Activated naive CD8-positive, alpha-beta T cell treated with anti-CD3 and anti-CD28 coated beads, Interleukin-2, amount 10 ng/mL, durations not matched to agents 7 days and 5 days (primary cell): ENCODE measurements around the gene CGNL1. TPM values are rescaled to one million over a fixed set of nuclear protein-coding genes. Genes with fewer than 3 reads are reported as not detected.

Experiments
- ATAC-seq: fragments of 150-1000 bp; cut with Tn5 transposase; one replicate; pipeline ENCODE4 v1.10.0; 2021; ENCODE audit warnings: low read depth, moderate library complexity
- POLR2A ChIA-PET: fragments of 350-600 bp; sonication (Branson Sonifier 250); formaldehyde crosslinking; loops from one replicate; lab custom pipeline; 2021; ENCODE audit warnings: antibody characterized with exemption; lab: Charles Lee
- DNase-seq: peaks from one replicate; pipeline ENCODE4 v3.0.0; 2021
- H3K27ac Mint-ChIP-seq: one replicate; pipeline ENCODE4 v1.8.0; 2022; ENCODE audit warnings: mild to moderate bottlenecking, mixed read lengths
- H3K27me3 Mint-ChIP-seq: one replicate; pipeline ENCODE4 v1.8.0; 2022; ENCODE audit warnings: mild to moderate bottlenecking, moderate library complexity, mixed read lengths
- H3K36me3 Mint-ChIP-seq: one replicate; pipeline ENCODE4 v1.8.0; 2021; ENCODE audit warnings: mild to moderate bottlenecking, mixed read lengths
- H3K4me1 Mint-ChIP-seq: one replicate; pipeline ENCODE4 v1.8.0; 2021; ENCODE audit warnings: mixed read lengths
- H3K4me3 Mint-ChIP-seq: one replicate; pipeline ENCODE4 v1.8.0; 2022; ENCODE audit warnings: mild to moderate bottlenecking, moderate library complexity, mixed read lengths
- H3K9me3 Mint-ChIP-seq: one replicate; pipeline ENCODE4 v1.8.0; 2021; ENCODE audit warnings: mixed read lengths
- total RNA-seq, 2 experiments: library from RNA; stranded (reverse); gene quantifications; one replicate each; pipeline ENCODE4 v1.2.3, GENCODE V29; 2021

Gene CGNL1
- total RNA-seq, 2 experiments from 2014 or later = not detected

- Mint-ChIP-seq H3K36me3 (no peaks in the 10 kb centered on the region), H3K9me3 (peaks cover 2% of the 10 kb centered on the region), H3K4me1 (no peaks in the 10 kb centered on the region), H3K27me3 (peaks cover 6% of the 10 kb centered on the region), H3K27ac (no peak overlapping the region), H3K4me3 (no peak overlapping the region)
- DNase-seq = no peak
- no peak for ATAC-seq
- POLR2A ChIA-PET = no interaction called here
Measured at GRCh38 chr15:57385923-57386390, 9.7 kb downstream of the CGNL1 start.

- peaks cover 2% of the 10 kb centered on the region for H3K9me3 Mint-ChIP-seq
- no peak overlapping the region for H3K27ac Mint-ChIP-seq
- peaks cover 7% of the 10 kb centered on the region for H3K27me3 Mint-ChIP-seq
- no peaks in the 10 kb centered on the region for H3K36me3 Mint-ChIP-seq
- DNase-seq = no peak
- no peak overlapping the region for H3K4me3 Mint-ChIP-seq
- no peaks in the 10 kb centered on the region for H3K4me1 Mint-ChIP-seq
- ATAC-seq = no peak
- POLR2A ChIA-PET = no interaction called here
Measured at GRCh38 chr15:57386976-57387375, 10.7 kb downstream of the CGNL1 start.

GRCh38 chr15:57387564-57388076 is 11.3 kb downstream of the CGNL1 start:
- peaks cover 8% of the 10 kb centered on the region for H3K27me3 Mint-ChIP-seq
- DNase-seq = no peak
- no peaks in the 10 kb centered on the region for H3K36me3 Mint-ChIP-seq
- no peak for ATAC-seq
- POLR2A ChIA-PET = no interaction called here
- H3K9me3 Mint-ChIP-seq = peaks cover 2% of the 10 kb centered on the region
- no peak overlapping the region for H3K4me3 Mint-ChIP-seq
- H3K27ac Mint-ChIP-seq = no peak overlapping the region
- H3K4me1 Mint-ChIP-seq = no peaks in the 10 kb centered on the region

- Mint-ChIP-seq H3K9me3 (peaks cover 2% of the 10 kb centered on the region), H3K4me1 (no peaks in the 10 kb centered on the region), H3K4me3 (no peak overlapping the region), H3K36me3 (no peaks in the 10 kb centered on the region), H3K27me3 (peaks cover 6% of the 10 kb centered on the region), H3K27ac (no peak overlapping the region)
- POLR2A ChIA-PET = no interaction called here
- DNase-seq (no peak), ATAC-seq (no peak)
Measured at GRCh38 chr15:57388464-57388863, 12.2 kb downstream of the CGNL1 start.

- POLR2A ChIA-PET = no interaction called here
- no peak for DNase-seq
- Mint-ChIP-seq H3K9me3 (peaks cover 2% of the 10 kb centered on the region), H3K27me3 (peaks cover 6% of the 10 kb centered on the region), H3K27ac (no peak overlapping the region), H3K36me3 (no peaks in the 10 kb centered on the region), H3K4me3 (no peak overlapping the region), H3K4me1 (no peaks in the 10 kb centered on the region)
- ATAC-seq = no peak
Measured at GRCh38 chr15:57389991-57390390, 13.7 kb downstream of the CGNL1 start.

GRCh38 chr15:57390583-57390982 is 14.3 kb downstream of the CGNL1 start:
- no peak for ATAC-seq
- POLR2A ChIA-PET = no interaction called here
- Mint-ChIP-seq H3K36me3 (no peaks in the 10 kb centered on the region), H3K27ac (no peak overlapping the region), H3K9me3 (peaks cover 2% of the 10 kb centered on the region), H3K4me3 (no peak overlapping the region), H3K4me1 (no peaks in the 10 kb centered on the region), H3K27me3 (peaks cover 6% of the 10 kb centered on the region)
- no peak for DNase-seq

GRCh38 chr15:57391537-57391936 is 15.2 kb downstream of the CGNL1 start:
- Mint-ChIP-seq H3K27me3 (peaks cover 6% of the 10 kb centered on the region), H3K27ac (no peak overlapping the region), H3K4me1 (no peaks in the 10 kb centered on the region), H3K9me3 (peaks cover 2% of the 10 kb centered on the region), H3K36me3 (no peaks in the 10 kb centered on the region), H3K4me3 (no peak overlapping the region)
- POLR2A ChIA-PET = interaction anchor here (0.6 kb wide), 1 partner anchor 837 kb away, joined by 4 read pairs; no protein-coding TSS in a partner anchor
- ATAC-seq (no peak), DNase-seq (no peak)

GRCh38 chr15:57393061-57393460 is 16.8 kb downstream of the CGNL1 start:
- peaks cover 2% of the 10 kb centered on the region for H3K9me3 Mint-ChIP-seq
- H3K4me1 Mint-ChIP-seq = no peaks in the 10 kb centered on the region
- DNase-seq (no peak), ATAC-seq (no peak)
- peaks cover 7% of the 10 kb centered on the region for H3K27me3 Mint-ChIP-seq
- no peak overlapping the region for H3K27ac Mint-ChIP-seq
- no peak overlapping the region for H3K4me3 Mint-ChIP-seq
- POLR2A ChIA-PET = no interaction called here
- H3K36me3 Mint-ChIP-seq = no peaks in the 10 kb centered on the region

- Mint-ChIP-seq H3K27ac (no peak overlapping the region), H3K4me3 (no peak overlapping the region), H3K4me1 (no peaks in the 10 kb centered on the region), H3K9me3 (peaks cover under 1% of the 10 kb centered on the region), H3K27me3 (peaks cover 11% of the 10 kb centered on the region), H3K36me3 (no peaks in the 10 kb centered on the region)
- ATAC-seq (no peak), DNase-seq (no peak)
- POLR2A ChIA-PET = no interaction called here
Measured at GRCh38 chr15:57395292-57395691, 19.0 kb downstream of the CGNL1 start.

- H3K27ac Mint-ChIP-seq = no peak overlapping the region
- H3K36me3 Mint-ChIP-seq = no peaks in the 10 kb centered on the region
- POLR2A ChIA-PET = no interaction called here
- ATAC-seq (no peak), DNase-seq (no peak)
- no peaks in the 10 kb centered on the region for H3K9me3 Mint-ChIP-seq
- H3K4me3 Mint-ChIP-seq = no peak overlapping the region
- H3K4me1 Mint-ChIP-seq = no peaks in the 10 kb centered on the region
- H3K27me3 Mint-ChIP-seq = peaks cover 8% of the 10 kb centered on the region
Measured at GRCh38 chr15:57398336-57398735, 22.0 kb downstream of the CGNL1 start.

GRCh38 chr15:57401546-57401945 is 25.2 kb downstream of the CGNL1 start:
- H3K36me3 Mint-ChIP-seq = no peaks in the 10 kb centered on the region
- H3K4me3 Mint-ChIP-seq = no peak overlapping the region
- H3K4me1 Mint-ChIP-seq = no peaks in the 10 kb centered on the region
- ATAC-seq (no peak), DNase-seq (no peak)
- peaks cover 11% of the 10 kb centered on the region for H3K27me3 Mint-ChIP-seq
- H3K27ac Mint-ChIP-seq = no peak overlapping the region
- no peaks in the 10 kb centered on the region for H3K9me3 Mint-ChIP-seq
- POLR2A ChIA-PET = no interaction called here

GRCh38 chr15:57403017-57403416 is 26.7 kb downstream of the CGNL1 start:
- Mint-ChIP-seq H3K27ac (no peak overlapping the region), H3K36me3 (no peaks in the 10 kb centered on the region), H3K27me3 (peaks cover 10% of the 10 kb centered on the region), H3K4me1 (no peaks in the 10 kb centered on the region), H3K9me3 (no peaks in the 10 kb centered on the region), H3K4me3 (no peak overlapping the region)
- ATAC-seq (no peak), DNase-seq (no peak)
- POLR2A ChIA-PET = no interaction called here

- Mint-ChIP-seq H3K9me3 (no peaks in the 10 kb centered on the region), H3K27me3 (peaks cover 7% of the 10 kb centered on the region), H3K36me3 (no peaks in the 10 kb centered on the region), H3K4me3 (no peak overlapping the region), H3K27ac (no peak overlapping the region), H3K4me1 (no peaks in the 10 kb centered on the region)
- POLR2A ChIA-PET = interaction anchor here (0.5 kb wide), 1 partner anchor 770 kb away, joined by 3 read pairs; no protein-coding TSS in a partner anchor
- ATAC-seq (no peak), DNase-seq (no peak)
Measured at GRCh38 chr15:57403566-57404325, 27.4 kb downstream of the CGNL1 start.

- H3K9me3 Mint-ChIP-seq = no peaks in the 10 kb centered on the region
- no peak for ATAC-seq
- POLR2A ChIA-PET = no interaction called here
Measured at GRCh38 chr15:57405133-57405532, 28.8 kb downstream of the CGNL1 start.

More at GRCh38 chr15:57405133-57405532, 28.8 kb downstream of the CGNL1 start:
- Mint-ChIP-seq H3K36me3 (no peaks in the 10 kb centered on the region), H3K27me3 (peaks cover 7% of the 10 kb centered on the region), H3K4me3 (no peak overlapping the region), H3K4me1 (no peaks in the 10 kb centered on the region), H3K27ac (no peak overlapping the region)
- DNase-seq = no peak
